Measurements from ENCODE around the gene ABCA7.

GRCh38 chr19:1063030-1063908, 23.4 kb downstream of the ABCA7 start:
- no peak for TF ChIP-seq CTCF (IDR thresholded peaks at IDR 0.05; ENCODE audit: low read depth, low read length)
- TF ChIP-seq EZH2phosphoT487 (IDR thresholded peaks at IDR 0.05; ENCODE audit: low read depth) = no peak

Data from OCI-LY3 (cell line).